ENCODE measurements around the gene TTLL6.
"Not testable (repeated sequence)": the region's sequence is repeated elsewhere in the genome, so short reads cannot be mapped to it uniquely, and the experiment has no call there.

TTLL6 gene

GRCh38 chr17:48722201-48722907 lies 94.7 kb downstream of the TTLL6 start, which contains the start of gene PRAC1:
TSS of gene PRAC1 (minus strand) at chr17:48722518. CDS start at chr17:48722392, 126 bp downstream.
- DNase-seq = no peak

- no peak for DNase-seq
Measured at GRCh38 chr17:48721009-48721402, 96.0 kb downstream of the TTLL6 start.

- DNase-seq = no peak
Measured at GRCh38 chr17:48720266-48721008, 96.6 kb downstream of the TTLL6 start.

- no peak for DNase-seq
Measured at GRCh38 chr17:48719642-48720265, 97.3 kb downstream of the TTLL6 start.

GRCh38 chr17:48718761-48719641 lies 98.0 kb downstream of the TTLL6 start:
- no peak for DNase-seq

GRCh38 chr17:48718227-48718760 lies 98.7 kb downstream of the TTLL6 start:
- no peak for DNase-seq

GRCh38 chr17:48717367-48718226 lies 99.4 kb downstream of the TTLL6 start:
- no peak for DNase-seq

- DNase-seq = not testable (repeated sequence)
Measured at GRCh38 chr17:48716549-48716948, 100.5 kb downstream of the TTLL6 start.

- DNase-seq = no peak
Measured at GRCh38 chr17:48715496-48716399, 101.3 kb downstream of the TTLL6 start.
